Measurements from ENCODE around the gene SIGLEC12. TPM values are rescaled to one million over a fixed set of nuclear protein-coding genes. Genes with fewer than 3 reads are reported as not detected.

SIGLEC12 gene
- polyA plus RNA-seq, 2 of the 4 experiments (the other 2 are of a cell fraction), result not detected

- DNase-seq (ENCODE audit: low read depth in 1 of 2, low spot score in 1 of 2), result no peak
- Histone ChIP-seq H3K4me3 (no peak overlapping the region), H3K9me3 (no peaks in the 10 kb centered on the region; the same call in 2 of the 3 replicates), H3K27ac (no peak overlapping the region), H3K4me1 (no peaks in the 10 kb centered on the region), H3K4me2 (no peak overlapping the region)
- FAIRE-seq, result no peak
- 43% methylated on average over 10 of the region's 10 CpGs for WGBS (ENCODE audit: missing lambda C conversion rate)
- POLR2A ChIA-PET, result no interaction called here
- ATAC-seq, result no peak
- CTCF ChIA-PET, result interaction anchor here (1.1 to 1.7 kb wide), 2 partner anchors 11 to 194 kb away, joined by 4 to 17 read pairs; no protein-coding TSS in a partner anchor
- TF ChIP-seq, protein P1, sequence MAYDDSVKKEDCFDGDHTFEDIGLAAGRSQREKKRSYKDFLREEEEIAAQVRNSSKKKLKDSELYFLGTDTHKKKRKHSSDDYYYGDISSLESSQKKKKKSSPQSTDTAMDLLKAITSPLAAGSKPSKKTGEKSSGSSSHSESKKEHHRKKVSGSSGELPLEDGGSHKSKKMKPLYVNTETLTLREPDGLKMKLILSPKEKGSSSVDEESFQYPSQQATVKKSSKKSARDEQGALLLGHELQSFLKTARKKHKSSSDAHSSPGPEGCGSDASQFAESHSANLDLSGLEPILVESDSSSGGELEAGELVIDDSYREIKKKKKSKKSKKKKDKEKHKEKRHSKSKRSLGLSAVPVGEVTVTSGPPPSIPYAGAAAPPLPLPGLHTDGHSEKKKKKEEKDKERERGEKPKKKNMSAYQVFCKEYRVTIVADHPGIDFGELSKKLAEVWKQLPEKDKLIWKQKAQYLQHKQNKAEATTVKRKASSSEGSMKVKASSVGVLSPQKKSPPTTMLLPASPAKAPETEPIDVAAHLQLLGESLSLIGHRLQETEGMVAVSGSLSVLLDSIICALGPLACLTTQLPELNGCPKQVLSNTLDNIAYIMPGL (CRISPR knock-in tag; IDR thresholded peaks at IDR 0.05; ENCODE audit: borderline replicate concordance), result no peak
- TF ChIP-seq JUNB (IDR thresholded peaks at IDR 0.05) (no peak), CHD4 (IDR thresholded peaks at IDR 0.05; ENCODE audit: borderline replicate concordance) (no peak), POLR2AphosphoS2 (conservative IDR thresholded peaks at IDR 0.05; ENCODE audit: low read length) (no peak), RARB (CRISPR knock-in tag; IDR thresholded peaks at IDR 0.05) (no peak), TFCP2L1 (CRISPR knock-in tag; IDR thresholded peaks at IDR 0.05) (no peak), EHF (CRISPR knock-in tag; IDR thresholded peaks at IDR 0.05) (no peak), SREBF2 (IDR thresholded peaks at IDR 0.05) (no peak), HOXB13 (CRISPR knock-in tag; IDR thresholded peaks at IDR 0.05; ENCODE audit: low read depth) (no peak), PBX3 (IDR thresholded peaks at IDR 0.05) (no peak), ZFP36 (IDR thresholded peaks at IDR 0.05; ENCODE audit: borderline replicate concordance, partially characterized antibody) (no peak), NFE2L2 (conservative IDR thresholded peaks at IDR 0.05; ENCODE audit: low read length) (no peak), FOXS1 (CRISPR knock-in tag; IDR thresholded peaks at IDR 0.05) (no peak), MYC (IDR thresholded peaks at IDR 0.05; ENCODE audit: borderline replicate concordance, low read length) (no peak), CTCF (IDR thresholded peaks at IDR 0.05) (no peak), CBX8 (IDR thresholded peaks at IDR 0.05) (no peak), PHF8 (IDR thresholded peaks at IDR 0.05; ENCODE audit: borderline replicate concordance, low read depth) (no peak), RCOR1 (IDR thresholded peaks at IDR 0.05; ENCODE audit: low read depth, low read length) (no peak)
- TF ChIP-seq, protein P2, sequence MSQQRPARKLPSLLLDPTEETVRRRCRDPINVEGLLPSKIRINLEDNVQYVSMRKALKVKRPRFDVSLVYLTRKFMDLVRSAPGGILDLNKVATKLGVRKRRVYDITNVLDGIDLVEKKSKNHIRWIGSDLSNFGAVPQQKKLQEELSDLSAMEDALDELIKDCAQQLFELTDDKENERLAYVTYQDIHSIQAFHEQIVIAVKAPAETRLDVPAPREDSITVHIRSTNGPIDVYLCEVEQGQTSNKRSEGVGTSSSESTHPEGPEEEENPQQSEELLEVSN (IDR thresholded peaks at IDR 0.05; ENCODE audit: borderline replicate concordance, low read depth), result no peak
- TF ChIP-seq, protein P3, sequence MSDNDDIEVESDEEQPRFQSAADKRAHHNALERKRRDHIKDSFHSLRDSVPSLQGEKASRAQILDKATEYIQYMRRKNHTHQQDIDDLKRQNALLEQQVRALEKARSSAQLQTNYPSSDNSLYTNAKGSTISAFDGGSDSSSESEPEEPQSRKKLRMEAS (IDR thresholded peaks at IDR 0.05), result no peak
Observed at GRCh38 chr19:51462681-51463080, 38.9 kb downstream of the SIGLEC12 start.

DNA sequence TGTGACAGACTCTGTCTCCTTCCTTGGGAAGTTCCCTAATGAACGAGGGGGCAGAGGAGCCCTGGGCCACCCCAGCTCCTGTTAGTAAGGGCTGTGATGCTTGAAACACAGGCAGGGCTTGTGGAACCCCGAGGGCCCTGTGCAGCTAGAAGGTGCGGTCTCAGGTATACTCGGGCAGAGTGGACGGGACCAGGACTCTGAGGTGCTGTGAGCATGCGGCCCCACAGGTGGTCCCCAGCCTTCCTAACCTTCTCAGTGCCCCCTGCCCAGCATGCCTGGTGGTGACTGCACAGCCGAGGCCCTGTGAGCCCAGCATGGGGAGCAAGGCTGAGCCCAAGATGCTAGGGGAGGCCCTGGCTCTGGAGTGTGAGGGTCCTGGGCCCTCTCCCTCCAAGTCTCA is 39.3 kb downstream of the SIGLEC12 start:
- Histone ChIP-seq H3K4me1 (no peaks in the 10 kb centered on the region), H3K4me3 (no peak overlapping the region), H3K9me3 (no peaks in the 10 kb centered on the region; the same call in 2 of the 3 replicates), H3K4me2 (no peak overlapping the region), H3K27ac (no peak overlapping the region)
- CTCF ChIA-PET, result interaction anchor here (0.7 to 3.1 kb wide), 6 partner anchors 9 to 316 kb away, joined by 3 to 17 read pairs (median 6); no protein-coding TSS in a partner anchor
- POLR2A ChIA-PET, result no interaction called here
- ATAC-seq, result no peak
- TF ChIP-seq KDM5A (IDR thresholded peaks at IDR 0.05) (no peak), CBX8 (IDR thresholded peaks at IDR 0.05) (no peak), HDAC2 (IDR thresholded peaks at IDR 0.05) (no peak), ZFP36 (IDR thresholded peaks at IDR 0.05; ENCODE audit: borderline replicate concordance, partially characterized antibody) (no peak), RARB (CRISPR knock-in tag; IDR thresholded peaks at IDR 0.05) (no peak), CEBPB (IDR thresholded peaks at IDR 0.05) (no peak)
- TF ChIP-seq, protein P1 (CRISPR knock-in tag; IDR thresholded peaks at IDR 0.05; ENCODE audit: borderline replicate concordance), result no peak
- TF ChIP-seq, protein P4, sequence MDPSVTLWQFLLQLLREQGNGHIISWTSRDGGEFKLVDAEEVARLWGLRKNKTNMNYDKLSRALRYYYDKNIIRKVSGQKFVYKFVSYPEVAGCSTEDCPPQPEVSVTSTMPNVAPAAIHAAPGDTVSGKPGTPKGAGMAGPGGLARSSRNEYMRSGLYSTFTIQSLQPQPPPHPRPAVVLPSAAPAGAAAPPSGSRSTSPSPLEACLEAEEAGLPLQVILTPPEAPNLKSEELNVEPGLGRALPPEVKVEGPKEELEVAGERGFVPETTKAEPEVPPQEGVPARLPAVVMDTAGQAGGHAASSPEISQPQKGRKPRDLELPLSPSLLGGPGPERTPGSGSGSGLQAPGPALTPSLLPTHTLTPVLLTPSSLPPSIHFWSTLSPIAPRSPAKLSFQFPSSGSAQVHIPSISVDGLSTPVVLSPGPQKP (IDR thresholded peaks at IDR 0.05; ENCODE audit: low read depth, low read length), result no peak
- TF ChIP-seq, protein P5, sequence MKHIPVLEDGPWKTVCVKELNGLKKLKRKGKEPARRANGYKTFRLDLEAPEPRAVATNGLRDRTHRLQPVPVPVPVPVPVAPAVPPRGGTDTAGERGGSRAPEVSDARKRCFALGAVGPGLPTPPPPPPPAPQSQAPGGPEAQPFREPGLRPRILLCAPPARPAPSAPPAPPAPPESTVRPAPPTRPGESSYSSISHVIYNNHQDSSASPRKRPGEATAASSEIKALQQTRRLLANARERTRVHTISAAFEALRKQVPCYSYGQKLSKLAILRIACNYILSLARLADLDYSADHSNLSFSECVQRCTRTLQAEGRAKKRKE (CRISPR knock-in tag; IDR thresholded peaks at IDR 0.05; ENCODE audit: low read depth), result no peak
- 34% methylated on average over 7 of the region's 7 CpGs for WGBS (ENCODE audit: missing lambda C conversion rate)
- DNase-seq (ENCODE audit: low read depth in 1 of 2, low spot score in 1 of 2), result no peak
- no peak for FAIRE-seq
